Naive B cell (primary cell): ENCODE results near the gene PLEKHA6. TPM values are rescaled to one million over a fixed set of nuclear protein-coding genes. Genes with fewer than 3 reads are reported as not detected.
A peak's percentile ranks its signal among the peaks of the same experiment; 100 is the strongest.

Experiments used
- ATAC-seq, 2 donors: fragments of 150-1000 bp; cut with Tn5 transposase; 2 replicates each; pipeline ENCODE4 v1.10.0; 2021; ENCODE audit warnings: low read depth in 2 of 2, mild to moderate bottlenecking in 2 of 2, moderate library complexity in 2 of 2
- DNase-seq: peaks from one replicate; pipeline ENCODE4 v3.0.0; 2022
- H3K27ac Mint-ChIP-seq, 6 donors: one replicate each; pipeline ENCODE4 v1.8.0; 2020 to 2022; ENCODE audit warnings: mild to moderate bottlenecking in 6 of 6, mixed read lengths in 6 of 6, moderate library complexity in 5 of 6, inconsistent platforms in 2 of 6
- H3K27me3 Mint-ChIP-seq, 3 donors: one replicate each; pipeline ENCODE4 v1.8.0; 2021 to 2022; ENCODE audit warnings: mixed read lengths in 3 of 3, mild to moderate bottlenecking in 1 of 3
- H3K36me3 Mint-ChIP-seq, 2 donors: one replicate each; pipeline ENCODE4 v1.8.0; 2020 to 2022; ENCODE audit warnings: mixed read lengths in 2 of 2, inconsistent platforms in 1 of 2, mild to moderate bottlenecking in 1 of 2
- H3K4me1 Mint-ChIP-seq, 3 donors: one replicate each; pipeline ENCODE4 v1.8.0; 2020 to 2022; ENCODE audit warnings: mixed read lengths in 3 of 3, inconsistent platforms in 1 of 3, mild to moderate bottlenecking in 1 of 3, moderate library complexity in 1 of 3
- H3K4me3 Mint-ChIP-seq, 8 donors: one replicate each; pipeline ENCODE4 v1.8.0; 2020 to 2022; ENCODE audit warnings: mild to moderate bottlenecking in 8 of 8, mixed read lengths in 8 of 8, moderate library complexity in 8 of 8, inconsistent platforms in 2 of 8
- H3K9me3 Mint-ChIP-seq, 7 donors: one replicate each; pipeline ENCODE4 v1.8.0; 2020 to 2022; ENCODE audit warnings: mixed read lengths in 7 of 7, mild to moderate bottlenecking in 5 of 7, inconsistent platforms in 2 of 7, moderate library complexity in 1 of 7
- polyA plus RNA-seq, 6 donors: library from polyadenylated mRNA; unstranded; fragments of 300-500 nt; fragmentation: Illumina TruSeq; gene quantifications; one replicate each; pipeline ENCODE4 v1.2.3, GENCODE V29; 2021; ENCODE audit warnings: low read depth in 6 of 6

Gene PLEKHA6
- polyA plus RNA-seq, 6 donors from 2014 or later, result 0.09 TPM; not detected in 5

DNA sequence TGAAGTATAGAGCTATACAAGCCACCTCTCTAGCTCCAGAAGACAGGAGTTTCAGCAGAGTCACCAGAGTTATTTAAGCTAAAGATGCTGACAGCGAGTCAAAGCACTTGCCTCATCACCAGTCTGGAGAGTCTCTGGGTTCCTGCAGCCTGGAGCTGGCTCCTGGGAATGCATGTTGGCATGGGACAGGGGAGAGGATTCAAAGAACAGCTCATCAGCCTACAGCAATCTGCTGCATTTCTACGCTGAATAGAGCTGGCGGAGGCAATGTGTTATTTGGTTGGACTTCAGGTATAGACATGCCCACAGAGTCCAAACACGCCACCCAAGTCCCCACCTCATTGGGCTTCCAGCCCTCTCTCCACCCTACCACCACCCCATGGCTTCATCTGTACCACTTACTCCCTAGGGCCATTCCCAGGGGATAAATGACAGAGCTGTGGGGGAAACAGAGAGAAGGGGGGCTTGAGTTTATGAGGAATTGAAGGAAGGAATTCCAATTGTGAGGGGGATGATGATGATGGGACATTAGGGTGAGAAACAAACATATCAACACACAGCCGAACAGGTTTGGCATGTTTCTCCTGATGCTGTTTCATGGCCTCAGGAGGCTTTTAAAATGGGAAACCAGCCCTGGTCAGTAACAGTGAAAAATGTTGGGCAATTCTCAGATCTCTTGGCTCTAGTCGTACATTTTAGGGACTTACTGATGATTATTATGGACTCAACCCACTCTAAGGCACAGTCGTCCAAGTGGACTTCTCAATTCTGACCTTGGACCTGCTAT is 58.4 kb downstream of the PLEKHA6 start:
- no peaks in the 10 kb centered on the region for H3K36me3 Mint-ChIP-seq
- no peak for DNase-seq
- no peak for ATAC-seq
- peaks cover 20 to 30% (median 22%) of the 10 kb centered on the region in 3 donors for H3K27me3 Mint-ChIP-seq
- no peaks in the 10 kb centered on the region for H3K9me3 Mint-ChIP-seq
- H3K4me3 Mint-ChIP-seq, result no peak overlapping the region
- no peak overlapping the region for H3K27ac Mint-ChIP-seq
- H3K4me1 Mint-ChIP-seq, result no peaks in the 10 kb centered on the region

DNA sequence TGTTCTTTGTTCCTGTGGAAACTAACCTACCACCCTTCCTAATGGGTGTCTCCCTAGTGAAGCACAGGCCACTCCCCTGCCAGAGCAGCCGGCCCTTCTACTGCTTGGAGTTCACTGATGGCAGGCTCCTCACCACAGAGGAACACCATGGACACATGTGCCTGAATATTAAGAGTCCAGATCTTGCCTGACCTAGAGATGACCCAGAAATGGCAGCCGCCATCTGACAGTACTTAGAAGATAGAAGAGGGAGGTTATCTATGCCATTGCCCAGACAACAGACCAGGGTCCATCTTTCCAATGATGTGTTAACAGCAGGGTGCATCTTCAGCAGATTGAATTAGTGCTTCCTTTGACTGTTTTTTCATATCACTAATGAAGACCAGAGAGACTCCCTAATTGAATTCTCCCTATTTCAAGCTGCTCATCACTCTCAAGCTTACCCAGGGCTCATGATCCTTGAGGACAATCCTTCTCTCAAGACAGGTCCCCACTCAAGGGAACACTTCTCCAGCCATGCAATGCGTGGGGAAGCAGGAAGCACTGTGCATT is 59.8 kb downstream of the PLEKHA6 start:
- H3K9me3 Mint-ChIP-seq, result no peaks in the 10 kb centered on the region
- H3K36me3 Mint-ChIP-seq, result no peaks in the 10 kb centered on the region
- no peak for DNase-seq
- ATAC-seq, result no peak
- no peak overlapping the region for H3K27ac Mint-ChIP-seq
- H3K4me3 Mint-ChIP-seq, result no peak overlapping the region
- peaks cover 20 to 33% (median 22%) of the 10 kb centered on the region in 3 donors for H3K27me3 Mint-ChIP-seq
- no peaks in the 10 kb centered on the region for H3K4me1 Mint-ChIP-seq

DNA sequence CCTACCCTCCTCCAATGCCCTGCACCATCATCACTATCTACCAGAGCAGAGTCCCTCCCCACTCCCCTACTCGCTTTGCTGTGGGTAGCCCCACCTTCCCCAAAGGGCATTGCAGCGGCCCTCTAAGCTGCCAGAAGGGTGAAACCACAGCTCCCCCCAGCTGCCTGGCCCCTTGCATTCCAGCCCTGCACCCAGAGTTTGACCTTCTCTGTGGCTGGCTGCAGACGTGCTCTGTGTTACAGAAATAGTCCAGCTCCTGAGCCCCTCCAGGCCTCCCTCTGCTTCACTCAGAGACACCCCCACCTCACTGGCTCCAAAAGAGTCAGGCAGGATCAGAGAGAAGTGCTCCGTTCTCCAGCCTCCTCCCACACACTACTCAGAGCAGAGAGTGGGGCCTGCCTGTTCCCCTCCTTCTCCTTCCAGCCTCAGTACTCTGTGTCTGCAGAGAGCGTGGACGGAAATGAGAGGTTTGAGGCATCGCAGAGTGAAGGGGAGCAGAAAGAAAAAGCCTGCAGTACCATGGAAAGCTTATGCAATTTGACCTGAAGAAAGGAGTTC is 63.2 kb downstream of the PLEKHA6 start:
- no peaks in the 10 kb centered on the region for H3K9me3 Mint-ChIP-seq
- H3K4me1 Mint-ChIP-seq, result no peaks in the 10 kb centered on the region
- no peak overlapping the region for H3K4me3 Mint-ChIP-seq
- H3K36me3 Mint-ChIP-seq, result no peaks in the 10 kb centered on the region
- H3K27ac Mint-ChIP-seq, result peak overlapping the region in 3 of 6 donors; percentile 10 to 74 (median 57)
- peaks cover 26 to 36% (median 35%) of the 10 kb centered on the region in 3 donors for H3K27me3 Mint-ChIP-seq
- ATAC-seq (no peak), DNase-seq (no peak)

DNA sequence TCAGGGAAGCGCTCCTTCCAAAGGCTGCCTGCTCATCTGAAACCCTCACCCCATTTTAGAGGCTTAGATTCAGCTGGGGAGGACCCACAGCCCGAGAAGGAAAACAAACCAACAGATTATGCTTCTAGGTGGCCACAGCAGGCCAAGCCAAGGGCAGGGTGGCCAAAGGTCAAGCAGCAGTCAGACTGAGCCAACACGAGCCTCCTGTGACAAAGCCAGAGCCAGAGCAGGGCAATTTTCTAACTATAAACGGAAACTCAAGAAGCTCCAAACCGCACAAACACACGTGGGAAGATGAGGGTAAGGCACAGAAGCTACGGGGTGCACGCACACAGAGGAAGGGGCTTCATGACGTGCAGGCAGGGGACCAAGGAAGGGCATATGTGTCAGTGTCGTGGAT is 64.1 kb downstream of the PLEKHA6 start:
- H3K4me1 Mint-ChIP-seq, result no peaks in the 10 kb centered on the region
- ATAC-seq (no peak), DNase-seq (no peak)
- H3K36me3 Mint-ChIP-seq, result no peaks in the 10 kb centered on the region
- peak overlapping the region in 1 of 6 donors; percentile 74 for H3K27ac Mint-ChIP-seq
- H3K4me3 Mint-ChIP-seq, result no peak overlapping the region
- H3K27me3 Mint-ChIP-seq, result peaks cover 20 to 35% (median 31%) of the 10 kb centered on the region in 3 donors
- H3K9me3 Mint-ChIP-seq, result no peaks in the 10 kb centered on the region

DNA sequence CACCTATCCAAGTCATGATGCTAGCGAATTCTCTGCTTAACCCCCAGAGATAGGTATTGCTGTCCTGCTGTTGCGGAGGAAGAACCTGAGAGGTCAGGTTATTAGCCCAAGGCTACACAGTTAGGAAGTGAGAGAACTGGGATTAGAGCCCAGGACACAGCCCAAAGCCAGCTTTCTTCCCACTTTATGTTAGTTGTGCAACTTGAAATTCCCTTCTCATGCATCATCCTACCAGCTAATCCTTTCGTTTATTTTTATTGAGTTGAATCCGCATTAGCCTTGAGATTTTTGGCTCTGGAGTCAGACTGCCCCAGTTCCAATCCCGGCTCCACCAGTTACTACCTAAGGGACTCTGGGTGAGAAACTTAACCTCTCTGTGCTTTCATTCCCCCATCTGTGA is 65.4 kb downstream of the PLEKHA6 start:
- no peaks in the 10 kb centered on the region for H3K4me1 Mint-ChIP-seq
- H3K4me3 Mint-ChIP-seq, result no peak overlapping the region
- no peaks in the 10 kb centered on the region for H3K9me3 Mint-ChIP-seq
- ATAC-seq, result no peak
- H3K27me3 Mint-ChIP-seq, result peaks cover 26 to 46% (median 37%) of the 10 kb centered on the region in 3 donors
- H3K27ac Mint-ChIP-seq, result no peak overlapping the region
- DNase-seq, result no peak
- H3K36me3 Mint-ChIP-seq, result no peaks in the 10 kb centered on the region

DNA sequence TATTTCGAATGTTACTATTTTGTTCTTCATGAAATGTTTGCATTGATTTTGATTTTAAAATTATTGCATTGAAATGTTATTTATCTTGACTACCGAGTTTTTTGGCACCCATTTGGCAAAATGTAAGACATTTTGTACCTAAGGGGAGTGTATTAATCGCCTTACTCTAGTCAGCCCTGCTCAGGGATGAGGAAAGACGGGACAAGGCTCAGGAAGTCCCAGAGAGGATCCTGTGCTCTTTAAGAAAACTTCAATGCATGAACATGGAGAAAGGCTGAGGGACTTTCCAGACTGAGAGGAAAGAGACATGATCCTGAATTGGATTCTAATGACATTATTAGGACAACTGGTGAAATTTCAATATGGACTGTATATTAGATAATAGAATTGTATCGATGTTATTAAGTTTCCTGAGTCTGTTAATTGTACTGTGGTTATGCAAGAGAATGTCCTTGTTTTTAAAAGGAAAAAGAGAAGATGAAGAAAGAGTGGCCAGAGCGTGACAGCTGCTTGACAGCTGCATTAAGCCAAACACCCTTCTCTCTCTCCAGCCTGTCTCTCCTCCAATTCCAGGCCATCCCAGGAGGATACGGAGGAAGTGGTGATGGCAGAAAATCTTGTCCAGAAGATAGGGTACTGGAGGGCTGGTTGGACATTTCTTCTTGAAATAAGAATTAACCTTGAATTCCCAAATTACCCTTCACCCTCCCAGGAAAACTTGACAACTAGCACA is 66.0 kb downstream of the PLEKHA6 start:
- ATAC-seq, result no peak
- Mint-ChIP-seq H3K27me3 (peaks cover 26 to 42% (median 37%) of the 10 kb centered on the region in 3 donors), H3K4me3 (peak overlapping the region in 1 of 8 donors; percentile 29), H3K36me3 (no peaks in the 10 kb centered on the region), H3K4me1 (no peaks in the 10 kb centered on the region), H3K27ac (peak overlapping the region in 2 of 6 donors; percentile 6 to 10), H3K9me3 (no peaks in the 10 kb centered on the region)
- DNase-seq, result no peak

DNA sequence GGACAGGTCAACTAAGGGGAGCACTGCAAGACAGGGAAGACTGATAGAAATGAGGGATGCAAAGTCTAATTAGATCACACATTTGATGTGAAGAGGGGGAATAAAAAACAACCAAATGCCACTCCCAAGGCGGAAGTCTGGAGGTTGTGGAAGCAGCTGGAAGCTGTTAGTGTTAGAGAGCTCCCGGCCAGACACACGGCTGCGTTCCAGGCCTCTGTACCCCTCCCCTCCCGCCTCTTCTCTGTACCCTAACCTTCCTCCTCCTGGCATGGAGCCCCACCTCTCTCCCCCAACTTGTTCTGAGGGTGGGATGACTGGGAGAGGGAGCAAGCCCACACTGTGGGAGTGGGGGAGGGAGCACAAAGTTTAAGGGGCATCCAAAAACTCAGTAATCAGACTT is 67.0 kb downstream of the PLEKHA6 start:
- no peak for ATAC-seq
- Mint-ChIP-seq H3K27ac (no peak overlapping the region), H3K27me3 (peaks cover 26 to 40% (median 37%) of the 10 kb centered on the region in 3 donors), H3K36me3 (no peaks in the 10 kb centered on the region), H3K9me3 (no peaks in the 10 kb centered on the region), H3K4me3 (no peak overlapping the region), H3K4me1 (peaks cover 0 to 5% (median 1%) of the 10 kb centered on the region in 3 donors)
- DNase-seq, result no peak

DNA sequence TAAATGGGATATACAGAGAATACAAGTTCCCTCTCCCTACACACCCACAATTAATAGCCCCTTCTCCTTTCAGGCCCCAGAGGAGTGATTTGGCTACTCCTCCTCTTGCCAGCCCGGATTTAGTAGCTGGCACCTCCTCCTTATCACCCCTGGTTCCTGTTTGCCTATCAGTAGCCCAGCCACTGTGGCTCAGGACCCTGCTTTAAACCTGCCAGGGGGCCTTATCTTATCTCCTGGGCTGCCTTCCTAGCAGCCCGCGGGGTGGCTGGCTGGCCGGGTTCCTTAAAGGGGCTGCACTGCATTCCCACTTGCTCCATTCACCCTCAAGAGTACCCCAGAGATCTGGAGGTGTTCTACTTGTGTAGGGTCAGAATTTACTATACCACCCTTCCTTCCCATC is 70.4 kb downstream of the PLEKHA6 start:
- H3K27me3 Mint-ChIP-seq, result peaks cover 10 to 25% (median 24%) of the 10 kb centered on the region in 3 donors

DNA sequence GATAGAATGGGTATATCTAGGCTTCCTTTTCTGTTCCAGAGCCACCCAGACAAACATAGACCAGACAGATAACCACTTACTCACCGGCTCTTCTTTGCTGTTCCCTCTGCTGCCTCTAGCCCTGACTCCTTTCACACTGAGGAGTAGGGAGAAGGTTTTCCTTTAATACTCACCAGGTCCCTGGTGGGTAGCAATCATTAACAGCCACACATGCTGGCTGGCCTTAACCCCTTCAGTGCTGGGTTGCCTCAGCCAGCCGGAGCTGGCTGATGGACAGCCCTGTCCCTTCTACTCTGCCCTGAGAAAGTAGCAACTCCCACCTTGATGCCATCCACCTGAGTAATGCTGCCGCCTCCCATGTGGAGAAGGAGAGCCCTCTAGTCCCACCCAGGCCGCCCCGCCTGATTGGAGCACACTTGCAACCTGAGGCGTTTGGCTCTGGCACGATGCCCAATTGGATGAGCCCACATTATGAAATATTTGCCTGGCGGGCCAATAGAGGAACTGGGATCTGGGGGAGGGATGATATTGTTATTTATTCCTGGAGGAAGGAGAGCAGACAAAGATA is 71.6 kb downstream of the PLEKHA6 start:
- H3K36me3 Mint-ChIP-seq, result no peaks in the 10 kb centered on the region
- no peaks in the 10 kb centered on the region for H3K9me3 Mint-ChIP-seq
- DNase-seq (no peak), ATAC-seq (no peak)
- peaks cover 23 to 30% (median 24%) of the 10 kb centered on the region in 3 donors for H3K4me1 Mint-ChIP-seq
- peak overlapping the region in 4 of 8 donors; percentile 29 to 95 (median 83) for H3K4me3 Mint-ChIP-seq
- peaks cover 10 to 18% (median 15%) of the 10 kb centered on the region in 3 donors for H3K27me3 Mint-ChIP-seq
- peak overlapping the region in 1 of 6 donors; percentile 82 for H3K27ac Mint-ChIP-seq

More for the DNA sequence above, 70.4 kb downstream of the PLEKHA6 start:
- Mint-ChIP-seq H3K36me3 (no peaks in the 10 kb centered on the region), H3K4me3 (peak overlapping the region in 1 of 8 donors; percentile 9), H3K27ac (peak overlapping the region in 1 of 6 donors; percentile 71), H3K9me3 (no peaks in the 10 kb centered on the region), H3K4me1 (peaks cover 23 to 30% (median 24%) of the 10 kb centered on the region in 3 donors)
- no peak for DNase-seq
- no peak for ATAC-seq

DNA sequence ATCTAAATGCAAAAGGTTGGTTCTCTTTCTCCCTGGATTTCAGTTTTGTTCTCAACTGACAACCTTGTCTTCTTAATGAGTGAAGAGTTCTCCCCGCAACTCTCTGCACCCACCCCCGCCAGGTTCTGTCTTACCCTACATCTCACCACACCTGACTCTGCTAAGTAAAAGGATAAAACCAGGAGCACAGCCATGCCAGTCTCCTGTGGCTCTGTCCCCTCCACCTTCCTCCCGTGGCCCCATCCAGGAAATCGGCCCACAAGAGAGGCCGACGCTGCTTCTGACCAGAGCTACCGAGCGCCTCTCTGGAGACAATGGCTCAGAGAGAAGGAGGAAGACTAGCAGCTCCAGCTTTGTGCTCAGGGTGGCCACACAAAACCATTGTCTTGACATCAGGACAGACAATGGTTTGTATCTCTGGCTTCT is 72.2 kb downstream of the PLEKHA6 start:
- H3K27me3 Mint-ChIP-seq, result peaks cover 10 to 17% (median 14%) of the 10 kb centered on the region in 3 donors
- H3K4me1 Mint-ChIP-seq, result peaks cover 23 to 30% (median 24%) of the 10 kb centered on the region in 3 donors
- peak overlapping the region; percentile 12 to 95 (median 86) for H3K4me3 Mint-ChIP-seq
- no peaks in the 10 kb centered on the region for H3K9me3 Mint-ChIP-seq
- peak overlapping the region in 4 of 6 donors; percentile 77 to 95 (median 84) for H3K27ac Mint-ChIP-seq
- ATAC-seq, result no peak
- DNase-seq, result no peak
- no peaks in the 10 kb centered on the region for H3K36me3 Mint-ChIP-seq

DNA sequence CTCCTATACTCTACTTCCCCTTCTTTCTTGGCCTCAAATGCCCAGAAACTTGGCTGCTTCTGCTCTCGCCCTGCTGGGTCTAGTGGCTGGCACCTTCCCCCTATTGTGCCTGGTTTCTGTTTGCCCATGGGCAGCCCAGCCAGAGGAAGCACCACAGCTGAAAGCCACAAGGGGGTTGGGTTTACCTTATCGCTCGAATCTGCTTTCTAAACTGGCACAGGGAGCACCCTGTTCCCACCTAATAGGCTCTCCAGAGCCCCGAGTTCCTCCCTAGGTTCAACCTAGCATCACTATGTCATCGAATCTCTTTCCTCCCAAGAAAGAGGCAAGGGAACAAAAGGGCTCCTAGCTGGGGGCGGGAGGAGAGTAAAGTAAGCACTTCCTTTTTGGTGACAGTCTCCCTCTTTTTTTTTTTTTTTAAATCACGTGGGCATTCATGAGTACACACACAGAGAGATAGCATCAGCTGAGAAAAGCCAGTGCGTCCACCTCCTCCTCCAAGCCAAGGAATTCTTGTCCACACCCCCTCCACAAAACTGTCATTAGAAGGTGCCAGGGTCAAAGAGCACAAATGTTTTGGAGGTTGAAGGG is 72.8 kb downstream of the PLEKHA6 start:
- Mint-ChIP-seq H3K27ac (peak overlapping the region; percentile 82 to 95 (median 88)), H3K9me3 (peaks cover 0 to 2% (median 0%) of the 10 kb centered on the region in 7 donors), H3K4me3 (peak overlapping the region; percentile 82 to 95 (median 90)), H3K36me3 (no peaks in the 10 kb centered on the region), H3K4me1 (peaks cover 23 to 30% (median 24%) of the 10 kb centered on the region in 3 donors), H3K27me3 (peaks cover 8 to 23% (median 10%) of the 10 kb centered on the region in 3 donors)
- peak; percentile 62 for DNase-seq
- ATAC-seq, result peak; percentile 94 to 95

DNA sequence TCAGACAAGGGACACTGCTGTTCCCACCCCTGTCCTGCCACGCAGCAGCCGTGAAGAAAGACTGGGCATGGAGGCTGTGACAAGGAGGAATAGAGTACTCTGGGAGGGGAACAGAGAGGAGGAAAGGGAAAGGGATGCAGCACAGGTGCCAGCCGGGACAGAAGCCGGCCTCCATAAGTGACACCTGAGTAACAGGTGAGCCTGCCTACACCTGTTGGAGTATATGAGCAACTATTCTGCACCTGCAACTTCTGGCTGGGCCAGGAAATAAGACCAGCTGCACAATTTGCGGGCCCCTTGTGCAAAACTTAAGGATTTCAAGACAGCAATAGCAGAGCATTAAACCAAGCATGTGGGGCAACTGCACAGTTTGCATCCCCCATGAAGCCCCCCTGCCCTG is 73.4 kb downstream of the PLEKHA6 start:
- DNase-seq (no peak), ATAC-seq (no peak)
- peaks cover 23 to 30% (median 24%) of the 10 kb centered on the region in 3 donors for H3K4me1 Mint-ChIP-seq
- H3K27ac Mint-ChIP-seq, result peak overlapping the region in 3 of 6 donors; percentile 64 to 86 (median 82)
- peak overlapping the region; percentile 82 to 95 (median 90) for H3K4me3 Mint-ChIP-seq
- H3K27me3 Mint-ChIP-seq, result peaks cover 6 to 29% (median 10%) of the 10 kb centered on the region in 3 donors
- H3K36me3 Mint-ChIP-seq, result no peaks in the 10 kb centered on the region
- H3K9me3 Mint-ChIP-seq, result peaks cover 0 to 2% (median 0%) of the 10 kb centered on the region in 7 donors
